Activated CD4-positive, alpha-beta T cell treated with anti-CD3 and anti-CD28 coated beads, Interleukin-10, Interleukin-2, amounts not matched to agents 100 ng/mL and 50 ng/mL, durations not matched to agents 16 hours and 8 hours (primary cell): ENCODE data around the gene HSPG2.
"Not testable (repeated sequence)": the region's sequence is repeated elsewhere in the genome, so short reads cannot be mapped to it uniquely, and the experiment has no call there.

Experiments used
- DNase-seq: peaks from one replicate; pipeline ENCODE4 v3.0.0-alpha.2; 2020

Gene HSPG2

GRCh38 chr1:21821385-21822019, 115.6 kb downstream of the HSPG2 start:
- DNase-seq, result no peak

DNA sequence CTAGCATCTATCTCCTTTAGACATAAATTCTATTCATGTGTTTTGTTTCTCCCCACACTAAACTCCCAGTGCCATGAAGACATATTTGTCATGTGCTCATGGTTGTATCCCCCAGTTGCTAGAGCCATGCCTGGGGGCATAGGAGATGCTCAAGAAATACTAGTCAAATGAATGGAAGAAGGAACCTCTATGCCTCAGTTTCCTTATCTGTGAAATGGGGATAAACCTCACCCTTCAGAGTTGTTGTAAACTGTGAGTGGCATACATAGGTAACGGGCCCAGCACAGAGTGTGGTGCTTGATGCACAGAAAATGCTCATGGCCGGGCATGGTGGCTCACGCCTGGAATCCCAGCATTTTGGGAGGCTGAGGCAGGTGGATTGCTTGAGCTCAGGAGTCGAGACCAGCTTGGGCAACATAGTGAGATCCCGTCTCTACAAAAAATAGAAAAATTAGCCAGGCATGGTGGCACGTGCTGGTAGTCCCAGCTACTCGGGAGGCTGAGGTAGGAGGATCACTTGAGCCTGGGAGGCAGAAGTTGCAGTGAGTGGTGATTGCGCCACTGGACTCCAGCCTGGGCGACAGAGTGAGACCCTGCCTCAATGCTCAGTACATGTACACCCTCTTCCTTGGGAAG, 116.4 kb downstream of the HSPG2 start:
- no peak for DNase-seq

- peak; percentile 54 for DNase-seq
Observed at GRCh38 chr1:21818656-21819055, 118.5 kb downstream of the HSPG2 start.

DNA sequence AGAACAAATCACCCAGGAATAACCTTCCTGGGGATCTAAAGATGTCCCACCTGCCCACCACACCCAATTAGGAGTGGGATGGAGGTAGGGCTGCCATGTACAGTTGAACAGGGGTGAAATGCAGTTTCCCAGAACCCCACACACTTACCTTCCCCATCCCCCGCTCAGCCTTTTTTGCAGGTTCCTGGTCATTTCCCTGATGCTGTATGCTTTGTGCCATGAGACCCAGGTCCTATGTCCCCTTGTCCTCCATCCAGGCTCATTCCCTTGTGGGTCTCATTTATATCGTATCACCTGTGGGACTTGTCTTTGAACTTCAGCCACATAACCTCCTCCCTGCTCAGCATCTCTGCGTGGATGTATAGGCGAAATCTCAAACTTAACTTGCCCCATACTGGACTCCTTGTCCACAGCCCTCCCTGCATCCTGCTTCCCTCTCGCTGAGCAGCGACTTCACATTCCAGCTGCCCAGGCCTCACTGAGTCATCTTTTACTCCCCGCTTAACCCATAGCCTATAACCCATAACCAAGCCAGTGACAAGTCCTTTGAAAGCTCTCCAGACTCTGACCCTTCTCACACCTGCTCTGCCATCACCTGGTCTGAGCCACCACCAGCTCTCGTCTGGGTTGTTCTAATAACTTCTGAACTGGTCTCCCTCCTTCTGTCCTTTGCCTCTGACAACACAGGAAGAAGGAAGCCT, 120.4 kb downstream of the HSPG2 start:
- DNase-seq, result no peak

GRCh38 chr1:21815724-21816321, 121.3 kb downstream of the HSPG2 start:
- no peak for DNase-seq

DNA sequence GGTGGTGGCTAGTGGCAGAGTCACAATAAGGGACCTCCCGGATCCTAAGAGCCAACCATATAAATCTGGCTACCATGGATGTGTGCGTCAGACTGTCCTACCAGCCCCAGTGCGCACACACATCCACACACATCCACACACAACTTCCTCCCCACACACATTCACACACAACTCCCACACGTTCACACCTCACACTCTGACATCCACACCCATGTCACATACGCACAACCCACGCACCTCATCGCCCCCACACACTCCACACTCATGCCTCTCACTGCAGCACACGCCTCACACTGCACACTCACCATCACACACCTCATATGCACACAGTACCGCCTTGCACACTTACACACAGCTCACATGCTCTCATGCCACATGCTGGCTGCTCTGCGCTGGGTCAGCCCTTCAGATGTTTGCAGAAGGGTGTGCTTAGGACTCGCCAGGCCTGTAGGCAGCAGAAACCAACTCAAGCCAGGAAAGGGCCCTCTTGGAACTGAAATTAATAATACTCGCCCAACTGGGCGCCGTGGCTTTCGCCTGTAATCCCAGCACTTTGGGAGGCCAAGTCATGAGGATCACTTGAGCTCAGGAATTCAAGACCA, 122.0 kb downstream of the HSPG2 start:
- no peak for DNase-seq

DNA sequence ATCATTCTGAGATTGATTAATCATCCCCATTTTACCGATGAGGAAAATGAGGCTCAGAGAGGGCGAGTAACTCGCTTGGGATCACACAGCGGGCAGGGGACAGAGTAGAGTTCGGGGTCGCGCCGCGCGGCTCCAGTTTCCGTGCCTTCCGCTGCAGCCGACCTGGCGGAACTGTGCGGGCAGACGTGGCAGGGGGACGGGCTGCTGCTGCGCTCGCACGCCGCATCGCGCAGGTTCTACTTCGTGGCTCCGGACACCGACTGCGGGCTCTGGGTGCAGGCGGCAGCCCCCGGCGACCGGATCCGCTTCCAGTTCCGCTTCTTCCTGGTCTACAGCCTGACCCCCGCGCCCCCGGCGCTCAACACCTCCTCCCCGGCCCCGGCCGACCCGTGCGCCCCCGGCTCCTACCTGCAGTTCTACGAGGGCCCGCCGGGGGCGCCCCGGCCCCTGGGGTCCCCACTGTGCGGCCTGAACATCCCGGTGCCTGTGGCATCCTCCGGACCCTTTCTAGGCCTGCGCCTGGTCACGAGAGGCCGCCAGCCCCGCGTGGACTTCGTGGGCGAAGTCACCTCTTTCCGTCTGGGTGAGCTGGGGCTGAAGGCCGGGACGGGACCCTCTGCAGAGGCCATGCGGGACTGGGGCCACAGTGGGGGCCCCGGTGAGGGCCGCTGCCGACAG, 122.7 kb downstream of the HSPG2 start:
- peak; percentile 26 for DNase-seq

DNA sequence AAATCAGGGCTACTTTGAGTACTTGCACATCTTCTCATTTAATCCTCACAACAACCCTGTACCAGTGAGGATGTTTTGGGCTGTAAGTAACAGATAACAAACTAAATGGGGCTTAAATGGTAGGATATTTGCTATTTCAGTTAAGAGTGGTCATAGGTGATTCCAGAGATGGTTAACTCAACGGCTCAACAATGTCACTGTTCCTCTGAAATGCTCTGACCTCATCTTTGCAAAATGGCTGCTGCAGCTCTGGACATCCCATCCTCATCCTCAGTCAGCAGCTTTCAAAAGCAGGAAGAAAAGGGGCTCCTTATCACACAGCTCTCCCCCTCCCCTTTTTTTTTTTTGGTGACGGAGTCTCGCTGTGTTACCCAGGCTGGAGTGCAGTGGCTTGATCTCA, 123.6 kb downstream of the HSPG2 start:
- DNase-seq, result no peak

GRCh38 chr1:21811875-21812305, 125.2 kb downstream of the HSPG2 start, which contains the start of gene LDLRAD2:
TSS of gene LDLRAD2 (plus strand) at chr1:21812265. CDS start at chr1:21812452, 187 bp downstream.
- DNase-seq, result no peak

GRCh38 chr1:21804536-21804935, 132.6 kb downstream of the HSPG2 start:
- DNase-seq, result no peak

DNA sequence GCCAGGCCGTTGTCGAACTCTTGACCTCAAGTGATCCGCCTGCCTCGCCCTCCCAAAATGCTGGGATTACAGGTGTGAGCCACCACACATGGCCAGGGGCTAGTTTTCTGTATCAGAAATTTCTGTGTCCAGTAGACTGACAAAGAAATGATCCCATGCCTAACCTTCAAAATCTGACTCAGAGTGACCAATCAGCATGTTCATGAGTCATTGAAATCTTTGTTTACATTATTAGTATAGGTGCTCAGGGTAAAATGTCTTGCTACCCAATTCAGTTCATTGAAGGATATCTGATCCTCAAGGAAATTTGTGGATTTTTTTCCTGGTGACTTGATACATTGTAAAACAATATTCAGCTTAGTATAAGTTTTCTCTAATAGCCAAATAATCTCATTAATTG, 136.0 kb downstream of the HSPG2 start:
- no peak for DNase-seq

DNA sequence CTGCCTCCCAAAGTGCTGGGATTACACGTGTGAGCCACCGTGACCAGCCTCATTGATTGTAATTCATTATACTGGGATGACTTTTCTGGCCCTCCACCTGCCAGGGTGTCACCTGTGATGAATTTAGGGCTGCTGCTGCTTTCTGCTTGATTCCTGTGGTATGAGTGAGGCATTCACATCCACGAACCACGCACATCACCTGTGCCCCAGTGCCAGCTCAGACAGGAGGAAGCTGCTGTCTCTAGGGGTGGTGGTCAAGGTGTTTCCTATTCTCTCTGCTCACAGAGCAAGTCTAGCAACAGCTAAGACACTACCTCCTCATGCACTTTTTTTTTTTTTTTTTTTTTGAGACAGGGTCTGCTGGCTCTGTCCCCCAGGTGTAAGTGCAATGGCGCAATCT, 137.4 kb downstream of the HSPG2 start:
- no peak for DNase-seq

GRCh38 chr1:21795075-21795474, 142.0 kb downstream of the HSPG2 start:
- no peak for DNase-seq

DNA sequence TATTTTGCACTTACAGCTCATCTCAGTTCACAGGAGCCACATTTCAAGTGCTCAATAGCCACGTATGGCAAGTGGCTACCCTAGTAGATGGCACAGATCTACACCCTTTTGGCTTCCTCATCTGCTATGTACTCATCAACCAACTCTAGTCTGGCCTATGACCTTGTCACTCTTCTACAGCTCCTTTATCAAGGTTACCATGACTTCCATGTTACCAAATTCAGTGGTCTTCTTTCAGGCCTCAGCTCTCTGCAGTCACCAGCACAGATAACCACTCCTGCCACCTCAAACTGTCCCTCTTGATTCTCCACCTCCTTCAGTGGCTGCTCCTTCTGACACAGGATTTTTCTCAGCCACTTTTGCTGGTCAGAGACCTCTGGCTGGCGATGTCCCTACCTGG, 142.5 kb downstream of the HSPG2 start:
- DNase-seq, result no peak

DNA sequence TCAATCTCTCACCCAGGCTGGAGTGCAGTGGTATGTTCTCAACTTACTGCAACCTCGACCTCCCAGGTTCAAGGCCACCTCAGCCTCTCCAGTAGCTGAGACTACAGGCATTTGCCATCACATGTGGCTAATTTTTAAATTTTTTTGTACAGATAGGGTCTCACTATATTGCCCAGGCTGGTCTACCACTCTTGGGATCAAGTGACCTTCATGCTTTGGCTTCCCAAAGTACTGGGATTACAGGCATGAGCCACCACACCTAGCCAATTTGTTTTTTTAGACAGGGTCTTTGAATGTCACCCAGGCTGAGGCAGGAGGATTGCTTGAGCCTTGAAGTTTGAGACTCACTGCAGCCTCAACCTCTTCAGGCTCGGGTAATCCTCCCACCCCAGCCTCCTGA, 144.0 kb downstream of the HSPG2 start:
- DNase-seq, result no peak

DNA sequence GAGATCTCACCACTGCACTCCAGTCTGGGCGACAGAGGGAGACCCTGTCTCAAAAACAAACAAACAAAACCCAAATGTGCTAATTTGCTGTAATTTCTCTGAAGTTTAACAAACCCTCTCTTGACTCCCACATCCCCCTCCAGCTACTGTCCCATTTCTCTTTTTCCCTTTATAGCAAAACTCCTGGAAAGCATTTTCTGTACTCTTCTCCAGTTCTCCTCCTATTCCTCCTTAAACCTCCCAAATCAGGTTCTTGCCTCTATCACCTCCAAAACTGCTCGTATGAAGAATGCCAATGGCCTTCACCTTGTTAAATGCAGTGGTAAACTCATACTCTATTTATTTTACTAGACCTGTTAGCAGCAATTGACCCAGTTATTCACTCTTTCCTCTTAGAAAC, 150.5 kb downstream of the HSPG2 start:
- no peak for DNase-seq

GRCh38 chr1:21785764-21786163, 151.3 kb downstream of the HSPG2 start:
- not testable (repeated sequence) for DNase-seq

GRCh38 chr1:21783679-21784603, 153.2 kb downstream of the HSPG2 start:
- no peak for DNase-seq

DNA sequence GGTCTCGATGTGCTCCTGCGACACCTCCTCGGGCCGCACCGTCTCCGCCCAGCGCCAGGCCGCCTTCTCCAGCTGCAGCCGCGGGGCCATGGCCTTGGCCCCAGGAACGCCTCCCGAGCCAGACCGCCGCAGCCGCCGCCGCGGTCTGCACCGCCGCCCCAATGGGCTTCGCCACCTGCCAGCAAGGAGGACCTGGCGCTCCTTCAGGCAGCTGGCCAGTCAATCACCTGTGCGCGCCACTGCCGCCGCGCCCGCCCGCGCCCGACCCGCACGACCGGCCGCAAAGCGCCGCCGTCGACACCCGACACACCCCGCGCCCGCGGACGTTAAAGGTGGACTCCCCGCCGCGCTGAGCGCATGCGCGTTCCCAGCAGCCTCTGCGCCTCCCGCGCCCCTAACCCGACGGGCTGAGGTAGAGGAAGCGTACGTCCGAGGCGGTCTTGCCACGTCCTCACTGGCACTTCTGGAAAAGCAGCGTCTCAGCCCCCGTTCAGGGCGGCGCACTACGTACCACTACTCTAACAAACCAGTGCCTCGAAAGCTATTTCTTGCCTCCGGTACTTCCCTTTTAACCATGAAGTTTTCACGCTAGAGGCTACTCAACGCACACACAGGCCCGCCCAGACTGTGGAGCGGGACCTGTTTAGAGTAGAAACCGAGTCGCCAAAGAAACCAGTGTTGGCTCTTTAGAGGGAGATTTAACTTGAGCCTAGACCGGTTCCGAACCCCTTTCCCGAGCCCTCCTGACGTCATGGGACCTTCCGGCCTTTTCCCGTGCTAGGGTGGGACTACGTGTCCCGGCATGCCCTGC, 154.0 kb downstream of the HSPG2 start, which contains the start of gene USP48:
Gene USP48 (minus strand): TSS at position 282 of the 811 bp plus-strand sequence. CDS start 192 bp downstream, at position 90.
- DNase-seq, result peak; percentile 99

DNA sequence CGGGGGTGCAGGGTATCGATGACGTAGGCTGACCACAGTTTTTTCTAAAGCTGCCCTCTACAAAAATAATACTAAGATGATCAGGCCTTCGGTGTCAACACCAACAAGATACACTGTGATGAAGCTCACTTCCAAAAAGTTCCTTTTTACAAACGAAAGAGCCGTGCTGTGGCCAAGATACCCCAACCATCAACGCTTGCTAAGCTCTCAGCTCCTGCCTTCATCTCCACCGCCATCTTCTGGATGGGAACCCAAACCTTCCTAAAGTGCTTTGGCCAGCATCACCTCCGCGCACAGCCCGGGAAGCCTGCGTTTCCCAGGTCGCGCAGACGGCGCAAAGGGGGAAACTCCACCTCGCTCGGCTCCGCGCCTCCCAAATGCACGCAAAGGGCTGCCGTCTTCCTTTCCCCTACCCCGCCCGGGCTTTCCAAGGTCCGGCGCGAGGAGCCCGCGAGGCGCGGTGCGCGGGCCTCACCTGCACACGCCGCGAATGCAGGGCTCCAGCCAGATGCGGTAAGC, 154.7 kb downstream of the HSPG2 start:
- DNase-seq, result peak; percentile 64
